ENCODE results near the gene NTSR1.

NTSR1 gene

DNA sequence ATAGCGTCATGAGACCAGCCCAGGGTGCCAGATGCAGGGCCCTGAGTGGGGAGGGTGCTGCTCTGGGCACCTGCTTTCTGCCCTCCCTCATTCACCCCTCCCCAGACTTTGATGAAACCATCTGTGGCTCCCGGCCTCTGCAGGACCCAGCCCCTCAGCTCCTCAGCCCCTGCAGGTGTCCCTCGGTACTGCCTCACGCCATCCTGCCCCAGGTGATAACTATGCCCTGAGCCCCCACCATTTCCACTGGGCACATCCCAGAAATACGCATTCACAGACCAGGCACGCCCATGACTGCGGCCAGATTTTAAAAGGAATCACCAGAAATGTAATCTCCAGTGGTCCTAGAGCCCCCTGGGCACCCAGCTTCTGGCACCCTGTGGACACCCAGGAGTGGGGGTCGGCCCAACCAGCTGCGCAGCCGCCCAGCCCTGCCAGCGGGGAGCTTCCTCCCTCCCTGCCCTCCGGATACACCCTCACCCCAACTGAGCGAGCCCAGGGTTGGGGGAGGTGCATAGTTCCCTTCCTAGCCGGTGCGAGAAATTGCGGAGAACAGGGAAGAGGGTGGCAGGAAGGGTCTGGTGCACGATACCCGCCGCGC is 615 bp upstream of the NTSR1 start:
- DNase-seq (ENCODE audit: low read depth in 4 of 4, low spot score in 1 of 4): no peak

DNA sequence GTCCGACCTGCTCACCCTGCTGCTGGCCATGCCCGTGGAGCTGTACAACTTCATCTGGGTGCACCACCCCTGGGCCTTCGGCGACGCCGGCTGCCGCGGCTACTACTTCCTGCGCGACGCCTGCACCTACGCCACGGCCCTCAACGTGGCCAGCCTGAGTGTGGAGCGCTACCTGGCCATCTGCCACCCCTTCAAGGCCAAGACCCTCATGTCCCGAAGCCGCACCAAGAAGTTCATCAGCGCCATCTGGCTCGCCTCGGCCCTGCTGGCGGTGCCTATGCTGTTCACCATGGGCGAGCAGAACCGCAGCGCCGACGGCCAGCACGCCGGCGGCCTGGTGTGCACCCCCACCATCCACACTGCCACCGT is 885 bp downstream of the NTSR1 start:
- DNase-seq (ENCODE audit: low read depth in 4 of 4, low spot score in 1 of 4): no peak

DNA sequence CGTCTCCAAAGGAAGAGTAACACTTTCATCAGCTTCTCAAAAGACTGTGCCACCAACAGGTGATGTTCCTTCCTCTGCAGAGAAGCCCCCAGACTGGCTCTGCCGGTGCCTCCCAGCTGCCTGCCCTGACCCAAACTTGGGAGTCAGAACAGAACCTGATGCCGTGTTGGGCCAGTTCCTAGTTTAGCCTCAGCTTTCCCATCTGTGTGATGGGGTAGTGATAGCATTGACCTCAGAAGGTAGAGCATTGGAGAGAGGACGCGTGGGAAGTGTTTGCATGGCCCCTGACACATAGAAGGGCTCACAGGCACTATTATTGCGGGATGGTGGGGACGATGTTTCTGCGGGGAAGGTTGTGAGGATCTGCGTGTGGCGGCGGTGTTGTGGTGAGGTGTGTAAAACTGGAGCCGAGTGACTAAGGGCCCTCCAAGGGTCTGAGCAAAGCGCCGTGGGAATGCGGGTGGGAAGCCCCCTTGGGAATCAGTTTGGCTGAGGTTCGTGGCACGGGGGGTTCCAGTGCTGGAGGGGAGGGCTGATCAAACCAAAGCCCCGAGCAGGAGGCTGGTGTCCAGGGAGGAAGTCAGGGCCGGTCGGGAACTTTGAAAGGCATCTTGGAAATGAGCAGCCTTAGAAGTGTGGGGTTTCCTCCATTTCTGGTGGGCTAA is 1.7 kb downstream of the NTSR1 start:
- no peak for DNase-seq (ENCODE audit: low read depth in 4 of 4, low spot score in 1 of 4)

DNA sequence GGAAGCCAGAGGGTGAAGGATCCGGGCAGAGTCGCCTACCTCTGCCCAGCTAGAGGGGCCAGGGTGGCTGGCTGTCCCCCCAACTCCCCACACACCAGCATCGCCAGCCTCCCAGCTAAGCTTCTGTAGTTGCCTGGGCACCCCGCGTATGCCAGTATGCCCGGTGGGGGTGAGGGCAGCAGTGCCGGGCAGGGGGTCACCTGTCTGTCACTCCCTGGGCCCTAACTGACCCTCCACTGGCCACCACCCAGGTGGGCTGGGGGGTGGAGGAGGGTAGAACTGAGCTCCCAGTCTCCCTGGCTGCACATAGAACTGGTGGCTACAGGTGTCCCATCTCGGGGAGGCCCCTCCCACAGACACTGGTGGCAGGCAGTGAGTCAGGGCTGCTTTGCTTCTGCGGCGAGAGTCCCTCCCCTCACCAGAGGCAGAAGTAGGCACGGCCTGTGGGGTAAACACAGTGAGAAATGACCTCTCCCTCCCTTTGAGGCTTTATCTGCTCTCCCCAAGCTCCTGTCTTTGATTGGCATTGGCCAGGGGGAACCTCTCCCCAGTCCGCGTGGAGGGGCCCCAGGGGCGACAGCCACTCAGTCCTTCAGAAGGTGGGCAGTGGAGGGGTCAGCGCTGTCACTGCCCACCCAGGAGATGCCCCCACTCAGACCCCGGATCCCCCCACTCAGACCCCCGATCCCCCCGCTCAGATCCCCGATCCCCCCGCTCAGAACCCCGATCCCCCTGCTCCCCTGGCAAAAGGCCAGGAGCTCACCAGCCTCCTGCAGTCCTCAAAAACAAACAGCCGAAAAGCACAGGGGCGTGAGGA is 2.5 kb downstream of the NTSR1 start:
- DNase-seq (ENCODE audit: low read depth in 4 of 4, low spot score in 1 of 4): no peak

DNA sequence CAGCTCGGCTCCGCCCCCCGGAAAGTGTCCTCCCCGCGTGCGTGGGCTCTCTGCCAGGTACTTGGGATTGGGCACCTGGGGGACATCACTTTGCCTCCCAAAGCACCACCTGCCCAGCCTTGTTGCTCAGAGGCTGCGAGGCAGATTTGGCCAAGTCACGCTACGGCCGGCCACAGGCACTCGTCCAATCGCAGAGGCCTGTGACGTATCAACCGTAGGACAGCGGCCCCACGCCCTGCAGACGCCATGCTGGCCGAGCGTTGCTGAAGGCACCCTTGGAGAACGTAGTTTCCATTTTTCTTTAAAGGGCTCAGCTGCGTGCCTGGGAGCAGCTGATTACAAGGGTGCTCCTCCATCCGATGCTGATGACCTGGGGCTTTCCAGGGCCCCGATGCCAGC is 3.1 kb downstream of the NTSR1 start:
- no peak for DNase-seq (ENCODE audit: low read depth in 4 of 4, low spot score in 1 of 4)

DNA sequence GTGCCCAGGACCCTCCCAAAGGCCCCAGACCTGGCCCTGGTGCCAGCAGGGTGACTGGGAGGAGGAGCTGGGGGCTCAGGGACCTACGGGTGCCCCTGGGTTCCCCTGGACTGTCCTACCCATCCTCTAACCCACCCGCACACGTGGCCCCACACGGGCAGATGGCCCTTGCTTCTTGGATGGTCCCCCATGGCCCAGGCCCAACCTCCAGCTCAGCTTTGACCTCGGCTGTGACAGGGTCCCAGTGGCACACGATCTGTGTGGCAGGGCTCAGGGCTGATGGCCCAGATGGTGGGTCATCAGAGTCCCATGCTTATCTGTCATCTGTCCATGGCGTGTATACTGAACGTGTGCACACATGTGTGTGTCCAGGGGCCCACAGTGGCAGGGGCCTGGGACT is 4.0 kb downstream of the NTSR1 start:
- no peak for DNase-seq (ENCODE audit: low read depth in 4 of 4, low spot score in 1 of 4)

DNA sequence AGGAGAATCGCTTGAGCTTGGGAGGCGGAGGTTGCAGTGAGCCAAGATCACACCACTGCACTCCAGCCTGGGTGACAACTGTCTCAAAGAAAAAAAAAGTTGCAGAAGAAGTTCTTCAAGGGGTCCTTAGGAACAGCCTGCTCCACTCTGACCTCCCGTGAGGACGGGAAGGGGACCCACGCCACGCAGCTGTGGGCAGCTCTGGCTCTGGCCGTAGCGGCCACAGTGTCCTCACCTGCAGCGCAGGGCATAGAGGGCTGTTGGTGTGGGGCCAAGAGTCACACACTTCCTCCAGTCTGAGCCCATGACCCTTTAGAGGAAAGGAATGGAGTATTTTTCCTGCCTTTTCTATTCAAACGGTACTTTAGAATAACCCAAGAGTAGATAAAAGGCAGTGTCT is 5.4 kb downstream of the NTSR1 start:
- no peak for DNase-seq (ENCODE audit: low read depth in 4 of 4, low spot score in 1 of 4)

DNA sequence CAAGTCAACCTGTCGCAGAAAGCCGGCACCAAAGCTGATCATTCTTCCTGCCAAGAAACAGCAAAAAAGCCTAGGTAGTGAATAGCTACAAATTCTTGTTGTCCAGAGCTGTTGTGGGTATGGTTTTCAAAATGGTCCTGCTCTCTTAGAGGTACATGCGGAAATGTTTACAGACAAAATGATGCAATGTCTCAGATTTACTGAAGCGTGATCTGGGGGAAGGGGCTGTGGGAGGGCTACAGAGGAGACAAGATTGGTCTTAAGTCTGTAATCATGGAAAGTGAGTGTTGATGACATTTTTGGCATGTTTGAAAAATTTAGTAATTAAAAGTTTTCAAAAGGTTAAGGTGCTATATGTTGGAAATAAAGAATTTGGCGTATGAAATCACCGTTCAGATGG is 6.2 kb downstream of the NTSR1 start:
- no peak for DNase-seq (ENCODE audit: low read depth in 4 of 4, low spot score in 1 of 4)

DNA sequence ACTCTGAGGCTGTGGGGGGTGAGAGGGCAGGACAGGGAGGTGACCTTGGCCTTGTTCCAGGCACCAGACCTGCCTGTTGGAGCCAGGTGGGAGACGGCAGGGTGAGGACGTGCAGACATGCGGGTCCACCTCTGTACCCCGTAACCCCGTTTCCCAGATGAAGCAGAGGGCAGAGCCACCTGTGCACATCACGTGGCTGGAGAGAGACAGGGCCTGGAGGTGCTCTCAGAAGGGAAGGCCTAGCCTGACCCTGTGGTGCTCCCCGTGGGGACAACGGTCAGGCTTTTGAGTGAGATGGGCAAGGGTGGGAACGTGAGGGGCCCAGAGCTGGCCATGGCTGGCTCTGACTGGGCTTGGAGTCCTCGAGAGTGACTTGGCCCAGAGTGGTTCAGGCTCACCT is 6.6 kb downstream of the NTSR1 start:
- DNase-seq (ENCODE audit: low read depth in 4 of 4, low spot score in 1 of 4): no peak

DNA sequence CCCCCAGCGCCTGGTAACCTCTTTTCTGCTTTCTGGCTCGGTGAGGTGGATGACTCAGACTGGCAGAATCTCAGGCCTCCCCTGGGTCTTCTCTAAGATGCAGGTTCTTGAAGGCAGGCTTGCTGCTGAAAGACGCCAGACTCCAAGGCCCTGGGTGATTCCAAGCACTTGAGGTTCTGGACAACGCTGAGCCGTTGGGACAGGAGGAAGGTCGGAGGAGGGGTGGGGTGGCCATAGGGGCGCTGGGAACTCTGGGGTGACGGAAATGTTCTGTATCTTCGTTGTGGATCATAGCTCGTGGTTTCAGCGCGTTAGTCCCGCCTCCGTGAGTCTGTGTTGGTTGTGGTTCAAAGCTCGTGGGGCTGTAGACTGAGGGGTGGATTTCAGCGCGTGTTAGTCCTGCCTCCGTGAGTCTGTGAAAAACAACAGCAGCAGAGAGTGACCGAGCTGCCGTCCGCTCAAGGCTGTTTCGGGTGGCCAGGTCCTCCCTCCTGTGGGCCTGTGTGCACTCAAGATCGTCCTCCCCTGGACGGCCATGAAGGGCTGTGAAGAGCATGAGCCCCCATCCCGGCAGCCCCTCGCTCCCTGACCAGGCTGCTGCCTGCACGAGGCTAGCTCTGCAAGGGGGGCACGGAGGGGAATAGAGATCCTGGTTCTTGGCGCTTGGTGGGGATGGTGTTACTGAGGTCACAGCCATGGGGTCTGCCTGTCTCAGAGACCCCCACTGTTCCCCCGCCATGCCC is 7.7 kb downstream of the NTSR1 start:
- no peak for DNase-seq (ENCODE audit: low read depth in 4 of 4, low spot score in 1 of 4)

DNA sequence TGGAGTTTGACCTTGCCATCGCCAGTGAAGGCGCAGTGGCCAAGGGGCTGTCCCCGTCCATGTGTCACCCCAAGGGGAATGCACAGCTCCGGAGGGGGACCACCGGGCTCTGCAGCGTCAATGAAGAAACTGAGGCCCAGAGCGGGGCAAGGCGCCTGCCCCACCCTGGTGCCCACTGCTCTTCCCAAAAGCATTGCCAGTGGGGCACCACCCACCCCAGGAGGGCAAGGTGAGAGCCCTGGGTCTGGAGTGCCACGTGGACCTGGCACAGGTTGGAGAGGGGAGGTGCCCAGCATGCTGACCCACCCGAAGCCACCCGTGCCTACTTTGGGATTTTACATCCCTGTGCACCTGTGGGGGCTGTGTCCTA is 8.3 kb downstream of the NTSR1 start:
- no peak for DNase-seq (ENCODE audit: low read depth in 4 of 4, low spot score in 1 of 4)

DNA sequence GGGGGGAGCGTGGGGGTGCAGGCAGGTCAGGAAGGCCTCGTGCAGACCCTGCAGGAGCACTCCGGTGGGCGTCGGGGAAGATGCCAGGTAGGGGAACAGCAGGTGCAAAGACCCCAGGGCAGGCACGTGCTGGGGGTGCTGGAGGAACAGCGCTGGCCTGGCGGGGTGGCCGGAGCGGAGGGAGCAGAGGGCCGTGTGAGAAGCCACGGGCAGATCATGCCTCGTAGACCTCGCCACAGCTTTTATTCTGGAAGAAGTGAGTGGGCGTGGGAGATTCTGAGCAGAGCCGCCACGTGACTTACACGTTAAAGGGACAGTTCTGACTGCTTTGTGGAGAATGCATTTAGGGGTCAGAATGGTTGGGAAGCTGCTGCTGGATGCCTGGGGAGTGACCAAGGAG is 9.3 kb downstream of the NTSR1 start:
- DNase-seq (ENCODE audit: low read depth in 4 of 4, low spot score in 1 of 4): no peak

DNA sequence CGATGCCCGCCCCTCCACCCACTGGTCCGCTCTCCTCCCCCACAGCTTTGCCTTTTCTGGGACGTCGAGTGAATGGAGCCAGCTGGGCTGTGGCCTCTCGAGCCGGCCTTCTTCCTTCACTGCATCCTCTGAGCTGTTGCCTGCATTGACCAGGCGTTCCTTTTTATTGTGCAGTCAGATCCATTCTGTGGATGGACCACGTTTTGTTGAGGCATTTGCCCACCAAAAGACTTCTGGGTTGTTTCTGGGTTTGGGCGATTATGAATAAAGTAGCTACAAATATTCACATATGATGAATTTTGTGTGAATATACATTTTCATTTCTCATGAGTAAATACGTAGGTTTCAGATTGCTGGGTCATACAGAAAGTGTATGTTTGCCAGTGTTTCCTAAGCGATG is 9.9 kb downstream of the NTSR1 start:
- no peak for DNase-seq (ENCODE audit: low read depth in 4 of 4, low spot score in 1 of 4)

DNA sequence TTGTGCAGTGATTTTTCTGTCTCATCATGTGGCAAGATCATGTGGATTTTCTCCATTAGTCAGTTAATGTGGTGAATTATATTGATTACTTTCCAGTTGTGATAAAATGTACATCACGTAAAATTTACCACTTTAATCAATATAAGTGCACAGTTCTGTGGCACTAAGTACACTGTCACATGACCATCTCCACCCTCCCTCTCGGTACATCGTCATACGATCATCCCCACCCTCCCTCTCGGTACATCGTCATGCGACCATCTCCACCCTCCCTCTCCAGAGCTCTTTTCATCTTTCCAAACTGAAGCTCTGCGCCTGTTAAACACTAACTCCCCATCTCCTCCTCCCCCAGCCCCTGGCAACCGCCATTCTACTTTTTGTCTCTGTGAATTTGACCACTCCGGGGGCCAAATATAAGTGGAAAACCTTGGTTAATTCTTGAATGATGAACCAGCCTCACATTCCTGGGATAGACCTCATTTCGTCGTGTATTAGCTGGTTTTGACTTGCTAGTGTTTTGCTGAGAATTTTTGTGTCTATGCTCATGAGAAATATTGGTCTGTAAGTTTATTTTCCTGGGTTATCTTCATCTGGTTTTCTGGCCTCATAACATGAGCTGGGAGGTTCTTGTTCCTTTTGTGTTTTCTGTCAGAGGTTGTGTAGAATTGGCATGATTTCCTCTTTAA is 10.8 kb downstream of the NTSR1 start:
- DNase-seq (ENCODE audit: low read depth in 4 of 4, low spot score in 1 of 4): no peak

DNA sequence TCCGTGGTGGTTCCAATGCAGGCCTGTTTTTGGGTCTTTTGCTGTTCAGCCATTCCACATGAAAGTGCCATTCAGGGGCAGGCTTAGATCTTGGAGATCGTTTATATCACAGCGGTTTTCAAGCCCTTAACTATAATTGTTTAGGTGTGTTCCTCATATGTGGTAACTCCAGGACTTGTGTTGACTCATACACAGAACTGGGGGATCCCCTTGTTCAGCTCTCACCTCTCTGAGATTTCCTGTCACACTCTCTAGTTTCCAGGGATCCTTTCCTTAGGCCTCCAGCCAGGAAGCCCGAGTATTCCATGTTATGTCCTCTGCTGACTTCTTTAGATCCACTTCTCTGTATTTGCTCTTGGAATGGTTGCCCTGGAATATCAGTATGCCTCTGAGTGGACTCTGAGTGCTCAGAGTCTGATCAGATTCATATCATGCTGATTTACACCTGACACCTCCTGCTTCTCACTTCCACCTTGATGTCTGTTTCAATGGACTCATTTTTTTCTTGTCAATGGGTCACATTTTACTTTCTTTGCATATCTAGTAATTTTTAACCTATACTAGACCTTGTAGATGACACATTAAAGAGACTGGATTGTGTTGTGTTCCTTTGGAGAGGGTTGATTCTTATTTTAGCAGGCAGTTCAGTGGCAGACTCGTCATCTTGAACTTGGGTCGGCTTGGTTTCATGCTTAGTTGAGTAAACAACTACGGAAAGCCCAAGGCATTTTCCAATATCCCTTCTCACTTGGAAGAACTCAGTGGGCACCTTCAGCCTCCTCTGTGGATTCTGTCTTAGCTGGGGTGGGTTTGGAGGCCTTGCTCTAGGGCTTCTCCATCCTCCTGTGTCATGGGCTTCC is 13.1 kb downstream of the NTSR1 start:
- no peak for DNase-seq (ENCODE audit: low read depth in 4 of 4, low spot score in 1 of 4)

DNA sequence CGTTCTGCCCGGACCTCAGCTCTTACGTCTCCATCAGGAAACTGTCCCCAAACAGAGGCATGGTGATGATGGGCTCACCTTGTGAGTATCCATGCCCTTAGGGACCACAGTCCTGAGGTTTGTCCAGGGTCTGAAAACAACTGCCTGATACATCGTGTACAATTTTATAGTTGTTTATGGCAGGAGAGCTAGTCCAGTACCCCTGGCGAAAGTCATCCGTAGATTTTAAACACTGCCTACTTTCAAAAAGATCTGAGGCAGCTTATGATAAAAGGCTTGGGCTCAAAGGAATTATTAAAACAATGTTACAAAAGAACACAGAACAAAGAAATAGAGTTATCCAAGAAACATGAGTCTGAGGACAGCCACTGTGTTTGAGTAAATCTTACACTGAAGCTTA is 14.0 kb downstream of the NTSR1 start:
- no peak for DNase-seq (ENCODE audit: low read depth in 4 of 4, low spot score in 1 of 4)

DNA sequence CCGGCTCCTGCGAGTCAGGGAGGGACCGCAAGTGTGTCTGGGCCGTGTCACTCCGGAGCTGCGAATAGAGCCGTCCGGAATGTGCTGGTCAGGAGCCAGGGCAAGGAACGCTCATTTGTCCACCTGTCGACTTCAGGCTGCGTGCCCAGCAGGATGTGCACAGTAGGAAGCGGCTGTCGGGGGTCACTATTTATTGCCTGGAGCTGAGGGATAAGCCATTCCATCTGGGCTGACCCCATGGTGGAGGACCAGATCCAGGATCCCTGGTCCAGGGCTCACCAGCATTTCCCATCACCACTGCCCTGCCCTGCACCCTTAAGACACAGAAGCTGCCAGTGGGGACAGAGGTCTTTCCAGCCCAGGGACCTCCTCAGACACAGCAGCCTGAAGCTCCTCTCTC is 14.7 kb downstream of the NTSR1 start:
- DNase-seq (ENCODE audit: low read depth in 4 of 4, low spot score in 1 of 4): no peak

DNA sequence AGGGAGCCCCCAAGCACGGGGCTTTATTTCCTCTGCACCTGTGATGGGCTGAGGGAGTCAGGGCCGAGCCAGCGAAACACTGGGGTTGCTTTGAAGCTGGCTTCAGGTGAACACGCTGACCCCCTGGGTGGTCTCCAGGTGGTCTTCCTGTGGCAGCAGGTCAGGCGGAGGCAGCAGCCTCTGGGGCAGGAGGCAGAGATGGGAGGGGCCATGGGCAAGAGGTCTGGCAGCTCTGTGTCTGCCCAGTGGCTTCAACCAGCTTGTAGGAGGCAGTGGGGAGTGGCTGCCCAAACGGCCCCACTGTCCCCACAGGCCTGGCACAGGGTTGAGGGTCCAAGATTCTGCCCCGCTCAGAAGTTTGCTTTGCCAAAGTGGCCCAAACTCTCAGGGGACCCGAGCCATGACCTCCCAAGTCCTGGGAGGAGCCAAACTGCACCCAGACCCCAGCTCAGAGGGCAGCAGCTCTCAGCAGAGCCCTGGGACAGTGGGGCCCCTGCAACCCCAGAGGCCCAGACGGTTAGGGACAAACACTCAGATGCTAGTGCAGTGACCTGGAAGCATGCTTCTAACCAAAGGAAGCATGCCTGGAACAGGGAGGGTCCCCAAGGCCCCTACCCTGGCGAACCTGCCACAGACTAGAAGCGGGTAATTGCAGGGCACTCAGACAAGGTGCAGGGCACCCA is 15.3 kb downstream of the NTSR1 start:
- no peak for DNase-seq (ENCODE audit: low read depth in 4 of 4, low spot score in 1 of 4)

DNA sequence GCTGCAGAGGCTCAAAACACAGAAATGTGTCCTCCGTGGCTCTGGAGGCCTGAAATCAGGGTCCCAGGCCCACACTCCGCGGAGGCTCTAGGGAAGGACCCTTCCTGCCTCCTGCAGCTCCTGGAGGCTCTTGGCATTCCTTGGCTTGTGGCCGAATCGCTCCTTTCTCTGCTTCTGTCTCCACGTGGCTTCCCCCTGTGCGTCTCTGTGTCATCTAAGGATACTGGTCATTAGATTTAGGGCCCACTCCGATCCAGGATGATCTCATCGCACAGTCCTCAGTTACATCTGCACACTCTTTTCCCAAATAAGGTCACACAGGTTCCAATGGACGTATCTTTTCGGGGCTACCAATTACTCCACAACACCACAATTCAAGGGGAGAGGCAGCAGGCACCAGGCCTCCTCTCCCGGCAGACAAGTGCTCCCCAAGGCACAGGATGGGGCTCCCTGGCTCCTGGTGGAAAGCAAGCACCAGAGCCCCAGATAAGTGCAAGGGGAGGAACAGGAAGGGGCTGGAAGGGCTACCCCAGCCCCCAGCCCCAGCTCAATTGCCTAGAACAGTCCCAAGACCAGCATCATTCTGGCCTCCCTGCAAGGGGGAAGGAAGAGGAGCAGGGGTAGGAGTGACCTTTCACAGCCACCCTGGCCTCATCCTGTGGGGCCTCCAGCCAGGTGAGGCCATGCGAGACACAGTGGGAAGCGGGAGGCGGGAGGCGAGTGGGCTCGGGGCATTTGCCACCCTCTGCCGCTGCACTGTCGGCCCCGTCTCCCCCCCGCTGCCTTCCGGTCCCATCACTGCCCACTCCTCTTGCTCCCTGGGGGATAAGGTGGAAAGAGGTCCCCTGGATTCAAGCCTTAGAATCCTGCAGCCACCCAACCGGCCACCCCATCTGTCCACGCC is 16.3 kb downstream of the NTSR1 start:
- DNase-seq (ENCODE audit: low read depth in 4 of 4, low spot score in 1 of 4): no peak

Data from stimulated activated CD4-positive, alpha-beta T cell treated with anti-CD3 and anti-CD28 coated beads, Interleukin-1b, Interleukin-23, amount 100 ng/mL, for 24 hours (primary cell).